Measurements from ENCODE around the gene LRRC25.

DNA sequence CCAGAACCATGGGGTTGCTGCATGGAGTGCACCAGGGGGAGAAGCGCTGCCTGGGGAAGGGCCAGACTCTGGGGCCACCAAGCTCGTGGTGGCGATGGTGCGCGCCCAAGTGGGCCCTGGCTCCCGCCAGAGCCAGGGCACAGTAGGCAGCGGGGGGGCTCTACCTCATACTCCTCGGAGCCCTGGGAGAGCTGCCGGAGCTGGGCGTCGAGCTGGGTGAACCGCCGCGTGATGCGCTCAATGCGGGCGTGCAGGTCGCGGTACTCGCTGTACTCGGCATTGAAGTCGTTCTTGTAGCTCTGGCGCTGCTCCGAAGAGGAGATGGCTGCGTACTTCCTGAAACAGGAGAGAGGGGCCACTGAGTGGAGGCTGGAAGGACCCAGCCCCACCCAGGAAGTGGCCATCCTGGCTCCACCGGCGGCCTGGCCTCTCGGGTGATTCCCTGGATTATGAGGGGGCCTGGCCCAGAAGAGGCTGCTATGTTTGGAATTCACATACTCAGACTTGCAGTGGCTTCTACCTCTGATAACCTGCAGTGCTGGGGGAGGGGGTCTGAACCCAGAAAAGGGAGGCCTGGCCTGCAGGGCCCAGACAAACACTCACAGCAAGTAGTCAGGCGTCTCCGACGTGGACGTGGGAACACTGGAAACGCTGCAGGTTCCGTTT, 48.9 kb upstream of the LRRC25 start:
- TF ChIP-seq ZNF121 (tag by site-specific recombination; IDR thresholded peaks at IDR 0.05) (no peak), ZNF292 (tag by site-specific recombination; IDR thresholded peaks at IDR 0.05; ENCODE audit: borderline replicate concordance, low read depth) (no peak), GLI4 (tag by site-specific recombination; IDR thresholded peaks at IDR 0.05) (no peak), ZBTB7A (tag by site-specific recombination; IDR thresholded peaks at IDR 0.05; ENCODE audit: low read depth) (no peak), ZNF768 (tag by site-specific recombination; IDR thresholded peaks at IDR 0.05) (no peak)
- TF ChIP-seq, protein P1, sequence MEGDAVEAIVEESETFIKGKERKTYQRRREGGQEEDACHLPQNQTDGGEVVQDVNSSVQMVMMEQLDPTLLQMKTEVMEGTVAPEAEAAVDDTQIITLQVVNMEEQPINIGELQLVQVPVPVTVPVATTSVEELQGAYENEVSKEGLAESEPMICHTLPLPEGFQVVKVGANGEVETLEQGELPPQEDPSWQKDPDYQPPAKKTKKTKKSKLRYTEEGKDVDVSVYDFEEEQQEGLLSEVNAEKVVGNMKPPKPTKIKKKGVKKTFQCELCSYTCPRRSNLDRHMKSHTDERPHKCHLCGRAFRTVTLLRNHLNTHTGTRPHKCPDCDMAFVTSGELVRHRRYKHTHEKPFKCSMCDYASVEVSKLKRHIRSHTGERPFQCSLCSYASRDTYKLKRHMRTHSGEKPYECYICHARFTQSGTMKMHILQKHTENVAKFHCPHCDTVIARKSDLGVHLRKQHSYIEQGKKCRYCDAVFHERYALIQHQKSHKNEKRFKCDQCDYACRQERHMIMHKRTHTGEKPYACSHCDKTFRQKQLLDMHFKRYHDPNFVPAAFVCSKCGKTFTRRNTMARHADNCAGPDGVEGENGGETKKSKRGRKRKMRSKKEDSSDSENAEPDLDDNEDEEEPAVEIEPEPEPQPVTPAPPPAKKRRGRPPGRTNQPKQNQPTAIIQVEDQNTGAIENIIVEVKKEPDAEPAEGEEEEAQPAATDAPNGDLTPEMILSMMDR (tag by site-specific recombination; IDR thresholded peaks at IDR 0.05), result no peak
- TF ChIP-seq, protein P2, sequence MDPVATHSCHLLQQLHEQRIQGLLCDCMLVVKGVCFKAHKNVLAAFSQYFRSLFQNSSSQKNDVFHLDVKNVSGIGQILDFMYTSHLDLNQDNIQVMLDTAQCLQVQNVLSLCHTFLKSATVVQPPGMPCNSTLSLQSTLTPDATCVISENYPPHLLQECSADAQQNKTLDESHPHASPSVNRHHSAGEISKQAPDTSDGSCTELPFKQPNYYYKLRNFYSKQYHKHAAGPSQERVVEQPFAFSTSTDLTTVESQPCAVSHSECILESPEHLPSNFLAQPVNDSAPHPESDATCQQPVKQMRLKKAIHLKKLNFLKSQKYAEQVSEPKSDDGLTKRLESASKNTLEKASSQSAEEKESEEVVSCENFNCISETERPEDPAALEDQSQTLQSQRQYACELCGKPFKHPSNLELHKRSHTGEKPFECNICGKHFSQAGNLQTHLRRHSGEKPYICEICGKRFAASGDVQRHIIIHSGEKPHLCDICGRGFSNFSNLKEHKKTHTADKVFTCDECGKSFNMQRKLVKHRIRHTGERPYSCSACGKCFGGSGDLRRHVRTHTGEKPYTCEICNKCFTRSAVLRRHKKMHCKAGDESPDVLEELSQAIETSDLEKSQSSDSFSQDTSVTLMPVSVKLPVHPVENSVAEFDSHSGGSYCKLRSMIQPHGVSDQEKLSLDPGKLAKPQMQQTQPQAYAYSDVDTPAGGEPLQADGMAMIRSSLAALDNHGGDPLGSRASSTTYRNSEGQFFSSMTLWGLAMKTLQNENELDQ (tag by site-specific recombination; IDR thresholded peaks at IDR 0.05; ENCODE audit: low read depth), result no peak
- TF ChIP-seq, protein P3, sequence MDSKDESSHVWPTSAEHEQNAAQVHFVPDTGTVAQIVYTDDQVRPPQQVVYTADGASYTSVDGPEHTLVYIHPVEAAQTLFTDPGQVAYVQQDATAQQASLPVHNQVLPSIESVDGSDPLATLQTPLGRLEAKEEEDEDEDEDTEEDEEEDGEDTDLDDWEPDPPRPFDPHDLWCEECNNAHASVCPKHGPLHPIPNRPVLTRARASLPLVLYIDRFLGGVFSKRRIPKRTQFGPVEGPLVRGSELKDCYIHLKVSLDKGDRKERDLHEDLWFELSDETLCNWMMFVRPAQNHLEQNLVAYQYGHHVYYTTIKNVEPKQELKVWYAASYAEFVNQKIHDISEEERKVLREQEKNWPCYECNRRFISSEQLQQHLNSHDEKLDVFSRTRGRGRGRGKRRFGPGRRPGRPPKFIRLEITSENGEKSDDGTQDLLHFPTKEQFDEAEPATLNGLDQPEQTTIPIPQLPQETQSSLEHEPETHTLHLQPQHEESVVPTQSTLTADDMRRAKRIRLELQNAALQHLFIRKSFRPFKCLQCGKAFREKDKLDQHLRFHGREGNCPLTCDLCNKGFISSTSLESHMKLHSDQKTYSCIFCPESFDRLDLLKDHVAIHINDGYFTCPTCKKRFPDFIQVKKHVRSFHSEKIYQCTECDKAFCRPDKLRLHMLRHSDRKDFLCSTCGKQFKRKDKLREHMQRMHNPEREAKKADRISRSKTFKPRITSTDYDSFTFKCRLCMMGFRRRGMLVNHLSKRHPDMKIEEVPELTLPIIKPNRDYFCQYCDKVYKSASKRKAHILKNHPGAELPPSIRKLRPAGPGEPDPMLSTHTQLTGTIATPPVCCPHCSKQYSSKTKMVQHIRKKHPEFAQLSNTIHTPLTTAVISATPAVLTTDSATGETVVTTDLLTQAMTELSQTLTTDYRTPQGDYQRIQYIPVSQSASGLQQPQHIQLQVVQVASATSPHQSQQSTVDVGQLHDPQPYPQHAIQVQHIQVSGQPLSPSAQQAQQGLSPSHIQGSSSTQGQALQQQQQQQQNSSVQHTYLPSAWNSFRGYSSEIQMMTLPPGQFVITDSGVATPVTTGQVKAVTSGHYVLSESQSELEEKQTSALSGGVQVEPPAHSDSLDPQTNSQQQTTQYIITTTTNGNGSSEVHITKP (tag by site-specific recombination; IDR thresholded peaks at IDR 0.05), result no peak
- TF ChIP-seq, protein P4, sequence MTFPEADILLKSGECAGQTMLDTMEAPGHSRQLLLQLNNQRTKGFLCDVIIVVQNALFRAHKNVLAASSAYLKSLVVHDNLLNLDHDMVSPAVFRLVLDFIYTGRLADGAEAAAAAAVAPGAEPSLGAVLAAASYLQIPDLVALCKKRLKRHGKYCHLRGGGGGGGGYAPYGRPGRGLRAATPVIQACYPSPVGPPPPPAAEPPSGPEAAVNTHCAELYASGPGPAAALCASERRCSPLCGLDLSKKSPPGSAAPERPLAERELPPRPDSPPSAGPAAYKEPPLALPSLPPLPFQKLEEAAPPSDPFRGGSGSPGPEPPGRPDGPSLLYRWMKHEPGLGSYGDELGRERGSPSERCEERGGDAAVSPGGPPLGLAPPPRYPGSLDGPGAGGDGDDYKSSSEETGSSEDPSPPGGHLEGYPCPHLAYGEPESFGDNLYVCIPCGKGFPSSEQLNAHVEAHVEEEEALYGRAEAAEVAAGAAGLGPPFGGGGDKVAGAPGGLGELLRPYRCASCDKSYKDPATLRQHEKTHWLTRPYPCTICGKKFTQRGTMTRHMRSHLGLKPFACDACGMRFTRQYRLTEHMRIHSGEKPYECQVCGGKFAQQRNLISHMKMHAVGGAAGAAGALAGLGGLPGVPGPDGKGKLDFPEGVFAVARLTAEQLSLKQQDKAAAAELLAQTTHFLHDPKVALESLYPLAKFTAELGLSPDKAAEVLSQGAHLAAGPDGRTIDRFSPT (tag by site-specific recombination; IDR thresholded peaks at IDR 0.05), result no peak
- TF ChIP-seq, protein P5, sequence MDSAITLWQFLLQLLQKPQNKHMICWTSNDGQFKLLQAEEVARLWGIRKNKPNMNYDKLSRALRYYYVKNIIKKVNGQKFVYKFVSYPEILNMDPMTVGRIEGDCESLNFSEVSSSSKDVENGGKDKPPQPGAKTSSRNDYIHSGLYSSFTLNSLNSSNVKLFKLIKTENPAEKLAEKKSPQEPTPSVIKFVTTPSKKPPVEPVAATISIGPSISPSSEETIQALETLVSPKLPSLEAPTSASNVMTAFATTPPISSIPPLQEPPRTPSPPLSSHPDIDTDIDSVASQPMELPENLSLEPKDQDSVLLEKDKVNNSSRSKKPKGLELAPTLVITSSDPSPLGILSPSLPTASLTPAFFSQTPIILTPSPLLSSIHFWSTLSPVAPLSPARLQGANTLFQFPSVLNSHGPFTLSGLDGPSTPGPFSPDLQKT (IDR thresholded peaks at IDR 0.05; ENCODE audit: borderline replicate concordance, low read depth, low read length), result no peak

All from HEK293 (cell line).